ENCODE results near the gene VGF.

DNA sequence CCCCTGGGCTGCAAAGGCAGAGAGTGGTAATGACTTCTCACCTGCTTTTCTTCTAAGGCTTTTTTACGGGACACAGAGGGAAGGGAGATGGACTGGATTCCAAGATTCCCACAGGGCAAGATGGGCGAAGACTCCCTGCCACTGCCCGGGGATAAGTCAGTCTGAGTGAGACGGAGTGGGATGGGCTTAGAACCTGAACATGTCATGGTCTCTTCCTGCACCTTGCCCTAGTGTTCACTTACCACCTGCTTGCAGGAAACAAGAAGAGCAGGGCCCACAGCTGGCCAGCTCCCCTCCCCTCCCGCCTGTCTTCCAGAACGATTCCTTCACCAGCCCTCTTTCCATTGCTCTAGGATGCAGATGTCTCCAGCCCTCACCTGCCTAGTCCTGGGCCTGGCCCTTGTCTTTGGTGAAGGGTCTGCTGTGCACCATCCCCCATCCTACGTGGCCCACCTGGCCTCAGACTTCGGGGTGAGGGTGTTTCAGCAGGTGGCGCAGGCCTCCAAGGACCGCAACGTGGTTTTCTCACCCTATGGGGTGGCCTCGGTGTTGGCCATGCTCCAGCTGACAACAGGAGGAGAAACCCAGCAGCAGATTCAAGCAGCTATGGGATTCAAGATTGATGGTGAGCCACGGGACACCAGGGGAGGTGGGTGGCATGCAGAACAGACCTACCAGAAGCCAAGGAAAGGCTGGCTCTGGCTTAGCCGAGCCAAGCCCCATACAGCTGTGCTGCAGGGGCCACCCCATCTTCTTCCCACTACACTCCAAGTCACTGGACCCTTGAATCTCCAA, 37.1 kb downstream of the VGF start:
- TF ChIP-seq EZH2 (IDR thresholded peaks at IDR 0.05) (no peak), POLR2AphosphoS5 (IDR thresholded peaks at IDR 0.05; ENCODE audit: borderline replicate concordance, low read depth, low read length) (no peak), FOXP2 (optimal IDR thresholded peaks at IDR 0.05; ENCODE audit: control extremely low read depth, extremely low read length, insufficient read depth) (no peak)

Data from SK-N-MC (cell line).